ENCODE data around the gene HLA-DMA.

Gene HLA-DMA

DNA sequence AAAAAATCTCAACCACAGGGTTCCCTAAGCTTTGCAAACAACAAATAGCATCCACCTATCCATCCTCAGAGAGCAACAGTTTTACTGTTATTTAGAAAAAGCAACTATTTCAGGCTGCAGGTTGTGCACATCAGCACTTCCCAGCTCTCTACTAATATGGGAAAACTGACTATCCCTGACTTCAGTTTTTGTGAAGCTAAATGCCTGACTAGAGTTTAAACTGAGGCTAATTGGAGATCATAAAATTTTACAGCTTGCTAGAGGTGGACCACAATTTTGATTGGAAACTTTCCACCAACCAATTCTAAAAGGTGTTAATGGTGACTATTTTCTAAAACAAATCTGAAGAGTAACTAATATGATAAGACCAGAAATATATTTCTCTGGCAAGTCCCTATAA is 48.9 kb downstream of the HLA-DMA start:
- Histone ChIP-seq H3K27ac (ENCODE audit: low read length) (no peak overlapping the region), H3K4me3 (ENCODE audit: low read length) (no peak overlapping the region), H2AFZ (ENCODE audit: low read depth, low read length) (no peak overlapping the region), H3K9me3 (ENCODE audit: insufficient read depth, low read length) (no peaks in the 10 kb centered on the region), H3K4me1 (ENCODE audit: low read length) (peaks cover 11% of the 10 kb centered on the region), H3K79me2 (ENCODE audit: low read length) (no peaks in the 10 kb centered on the region), H3K36me3 (replicated peaks; ENCODE audit: low read depth, low read length) (peaks cover 6% of the 10 kb centered on the region), H3K9ac (ENCODE audit: low read length) (no peak overlapping the region), H3K4me2 (ENCODE audit: low read length) (no peak overlapping the region), H3K27me3 (ENCODE audit: low read depth, low read length) (no peaks in the 10 kb centered on the region), H4K20me1 (ENCODE audit: insufficient read depth, low read length) (no peaks in the 10 kb centered on the region)
- TF ChIP-seq, protein P1, sequence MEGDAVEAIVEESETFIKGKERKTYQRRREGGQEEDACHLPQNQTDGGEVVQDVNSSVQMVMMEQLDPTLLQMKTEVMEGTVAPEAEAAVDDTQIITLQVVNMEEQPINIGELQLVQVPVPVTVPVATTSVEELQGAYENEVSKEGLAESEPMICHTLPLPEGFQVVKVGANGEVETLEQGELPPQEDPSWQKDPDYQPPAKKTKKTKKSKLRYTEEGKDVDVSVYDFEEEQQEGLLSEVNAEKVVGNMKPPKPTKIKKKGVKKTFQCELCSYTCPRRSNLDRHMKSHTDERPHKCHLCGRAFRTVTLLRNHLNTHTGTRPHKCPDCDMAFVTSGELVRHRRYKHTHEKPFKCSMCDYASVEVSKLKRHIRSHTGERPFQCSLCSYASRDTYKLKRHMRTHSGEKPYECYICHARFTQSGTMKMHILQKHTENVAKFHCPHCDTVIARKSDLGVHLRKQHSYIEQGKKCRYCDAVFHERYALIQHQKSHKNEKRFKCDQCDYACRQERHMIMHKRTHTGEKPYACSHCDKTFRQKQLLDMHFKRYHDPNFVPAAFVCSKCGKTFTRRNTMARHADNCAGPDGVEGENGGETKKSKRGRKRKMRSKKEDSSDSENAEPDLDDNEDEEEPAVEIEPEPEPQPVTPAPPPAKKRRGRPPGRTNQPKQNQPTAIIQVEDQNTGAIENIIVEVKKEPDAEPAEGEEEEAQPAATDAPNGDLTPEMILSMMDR (IDR thresholded peaks at IDR 0.05; ENCODE audit: low read depth, low read length): no peak
- no peak for TF ChIP-seq EZH2phosphoT487 (IDR thresholded peaks at IDR 0.05; ENCODE audit: low read depth)
